H1 (cell line): ENCODE results near the gene CST6. TPM values are rescaled to one million over a fixed set of nuclear protein-coding genes. Genes with fewer than 3 reads are reported as not detected.

Source experiments
- CTCF ChIA-PET: fragments of 300-600 bp; sonication (Branson Sonifier 250); formaldehyde crosslinking; loops from one replicate; lab custom pipeline; 2021; ENCODE audit not compliant: partially characterized antibody; lab: Charles Lee
- POLR2A ChIA-PET: fragments of 300-600 bp; sonication (Branson Sonifier 250); formaldehyde crosslinking; loops from one replicate; lab custom pipeline; 2021; ENCODE audit warnings: inconsistent platforms; ENCODE audit not compliant: partially characterized antibody; lab: Charles Lee
- DNase-seq, 2 experiments: peaks; one replicate each; pipeline versions ENCODE4 v3.0.0 to v3.0.0-alpha.2; 2010 to 2022; ENCODE audit warnings: low spot score in 2 of 2, low read depth in 1 of 2, mixed read lengths in 1 of 2
- FAIRE-seq: peaks from 2 replicates; lab custom pipeline; 2011; peaks lifted over from hg19 to GRCh38; lab: Jason Lieb, UNC
- H2AFZ ChIP-seq: 2 replicates; pipeline ENCODE4 v1.8.1; 2012; ENCODE audit warnings: low read length, inconsistent platforms
- H2AK5ac ChIP-seq: 2 replicates; pipeline ENCODE4 v1.6.1; 2013; ENCODE audit warnings: low read depth, low read length
- H2BK120ac ChIP-seq: replicated peaks from 2 replicates; pipeline ENCODE3; 2013; ENCODE audit warnings: low read depth, low read length, inconsistent platforms
- H2BK12ac ChIP-seq: 2 replicates; pipeline ENCODE4 v1.6.1; 2013; ENCODE audit warnings: low read depth, low read length
- H2BK15ac ChIP-seq: 2 replicates; pipeline ENCODE4 v1.6.1; 2013; ENCODE audit warnings: low read length
- H2BK20ac ChIP-seq: 2 replicates; pipeline ENCODE4 v1.6.1; 2013; ENCODE audit warnings: low read length
- H2BK5ac ChIP-seq: 2 replicates; pipeline ENCODE4 v1.6.1; 2013; ENCODE audit warnings: low read depth, low read length
- H3K14ac ChIP-seq: 2 replicates; pipeline ENCODE4 v1.6.1; 2013; ENCODE audit warnings: inconsistent platforms; ENCODE audit not compliant: insufficient read length
- H3K18ac ChIP-seq: 2 replicates; pipeline ENCODE4 v1.6.1; 2013; ENCODE audit warnings: low read length; ENCODE audit errors: extremely low read depth
- H3K23ac ChIP-seq: 2 replicates; pipeline ENCODE4 v1.6.1; 2013; ENCODE audit warnings: inconsistent platforms; ENCODE audit not compliant: insufficient read length
- H3K23me2 ChIP-seq: 2 replicates; pipeline ENCODE4 v1.6.1; 2013; ENCODE audit warnings: low read depth, low read length
- H3K27ac ChIP-seq: 2 replicates; pipeline ENCODE4 v1.6.1; 2011; ENCODE audit warnings: low read depth, low read length, inconsistent platforms
- H3K27me3 ChIP-seq, 4 experiments: replicated peaks in 1 of 4; 1 replicate in 1 of 4; 2 replicates in 3 of 4; pipeline versions ENCODE4 v1.6.1 to v1.8.1; 2011 to 2013; ENCODE audit warnings: low read length in 3 of 4, mild to moderate bottlenecking in 3 of 4, inconsistent platforms in 2 of 4, mixed read lengths in 2 of 4, moderate library complexity in 1 of 4; ENCODE audit not compliant: control insufficient read depth in 3 of 4, insufficient read depth in 3 of 4; ENCODE audit errors: extremely low read depth in 1 of 4
- H3K36me3 ChIP-seq, 4 experiments: 2 replicates each; pipeline versions ENCODE4 v1.6.1 to v1.8.1; 2011 to 2013; ENCODE audit warnings: mild to moderate bottlenecking in 4 of 4, low read length in 3 of 4, moderate library complexity in 2 of 4, control low read depth in 1 of 4, inconsistent platforms in 1 of 4; ENCODE audit not compliant: insufficient read depth in 4 of 4, control insufficient read depth in 2 of 4
- H3K4ac ChIP-seq: replicated peaks from 2 replicates; pipeline ENCODE3; 2013; ENCODE audit warnings: low read length, low read depth, mixed read lengths, inconsistent platforms; ENCODE audit not compliant: insufficient read length
- H3K4me1 ChIP-seq, 4 experiments: replicated peaks in 1 of 4; 1 replicate in 1 of 4; 2 replicates in 3 of 4; pipeline versions ENCODE4 v1.6.1 to v1.8.1; 2011 to 2013; ENCODE audit warnings: low read length in 3 of 4, inconsistent platforms in 2 of 4, mixed read lengths in 1 of 4; ENCODE audit not compliant: insufficient read depth in 4 of 4, control insufficient read depth in 3 of 4
- H3K4me2 ChIP-seq, 2 experiments: 2 replicates each; pipeline versions ENCODE4 v1.6.1 to v1.8.1; 2011 to 2013; ENCODE audit warnings: low read depth in 2 of 2, low read length in 2 of 2, control low read depth in 1 of 2, inconsistent platforms in 1 of 2, mild to moderate bottlenecking in 1 of 2; ENCODE audit not compliant: insufficient read depth in 1 of 2
- H3K4me3 ChIP-seq, 4 experiments: fragments of 200-600, 300-600 bp in 1 of 4; sonication (generic), shearing (Covaris generic), sonication (Bioruptor Twin) in 1 of 4; 2 replicates each; pipeline versions ENCODE4 v1.5.1 to v1.8.1; 2011 to 2016; ENCODE audit warnings: low read length in 4 of 4, low read depth in 3 of 4, control low read depth in 2 of 4, inconsistent platforms in 2 of 4, mild to moderate bottlenecking in 2 of 4, mixed read lengths in 1 of 4, moderate library complexity in 1 of 4; ENCODE audit not compliant: insufficient read depth in 2 of 4; ENCODE audit errors: extremely low read depth in 1 of 4
- H3K56ac ChIP-seq: replicated peaks from 2 replicates; pipeline ENCODE3; 2013; ENCODE audit warnings: low read depth, mild to moderate bottlenecking, mixed read lengths, low read length, inconsistent platforms; ENCODE audit not compliant: insufficient read length
- H3K79me1 ChIP-seq: 2 replicates; pipeline ENCODE4 v1.6.1; 2013; ENCODE audit warnings: low read depth, low read length, control low read depth
- H3K79me2 ChIP-seq, 2 experiments: 2 replicates each; pipeline versions ENCODE4 v1.6.1 to v1.8.1; 2012 to 2013; ENCODE audit warnings: low read length in 2 of 2, mild to moderate bottlenecking in 2 of 2, inconsistent platforms in 1 of 2; ENCODE audit not compliant: insufficient read depth in 2 of 2, control insufficient read depth in 1 of 2
- H3K9ac ChIP-seq, 4 experiments: replicated peaks in 1 of 4; 1 replicate in 1 of 4; 2 replicates in 3 of 4; pipeline versions ENCODE4 v1.6.1 to v1.8.1; 2011 to 2013; ENCODE audit warnings: low read depth in 3 of 4, low read length in 3 of 4, control low read depth in 2 of 4, mild to moderate bottlenecking in 2 of 4, moderate library complexity in 2 of 4, inconsistent platforms in 1 of 4; ENCODE audit errors: extremely low read depth in 1 of 4
- H3K9me3 ChIP-seq, 2 experiments: 2 replicates each; pipeline versions ENCODE4 v1.6.1 to v1.8.1; 2012 to 2013; ENCODE audit warnings: mild to moderate bottlenecking in 2 of 2, moderate library complexity in 2 of 2, control low read depth in 1 of 2, inconsistent platforms in 1 of 2, low read depth in 1 of 2, low read length in 1 of 2, mixed read lengths in 1 of 2; ENCODE audit not compliant: insufficient read depth in 2 of 2
- H4K20me1 ChIP-seq, 2 experiments: replicated peaks in 1 of 2; 2 replicates each; pipeline versions ENCODE3 to v1.8.1; 2011 to 2013; ENCODE audit warnings: inconsistent platforms in 2 of 2, low read length in 2 of 2, mild to moderate bottlenecking in 1 of 2; ENCODE audit not compliant: insufficient read depth in 2 of 2, control insufficient read depth in 1 of 2
- H4K5ac ChIP-seq: 2 replicates; pipeline ENCODE4 v1.6.1; 2013; ENCODE audit warnings: low read length, low read depth, mixed read lengths, inconsistent platforms; ENCODE audit not compliant: insufficient read length
- H4K8ac ChIP-seq: 2 replicates; pipeline ENCODE4 v1.8.0; 2013; ENCODE audit warnings: mild to moderate bottlenecking, moderate library complexity, low read length, inconsistent platforms; ENCODE audit not compliant: insufficient read depth; ENCODE audit errors: extremely low read depth
- H4K91ac ChIP-seq: replicated peaks from 2 replicates; pipeline ENCODE3; 2013; ENCODE audit warnings: low read length, mixed read lengths, inconsistent platforms; ENCODE audit not compliant: insufficient read length
- CBX8 ChIP-seq: fragments of 300-800, 300-1000 bp; sonication (generic); IDR thresholded peaks from 2 replicates; pipeline ENCODE4 v1.7.1; 2016; ENCODE audit warnings: low read depth, low read length, borderline replicate concordance
- EGR1 ChIP-seq: IDR thresholded peaks from 2 replicates; pipeline ENCODE4 v1.6.1; 2011; ENCODE audit warnings: low read depth, low read length, borderline replicate concordance
- EP300 ChIP-seq, 2 experiments: IDR thresholded peaks; 1 replicate in 1 of 2; 2 replicates in 1 of 2; pipeline ENCODE4 v1.6.1; 2011 to 2012; ENCODE audit warnings: low read depth in 2 of 2, low read length in 2 of 2, mild to moderate bottlenecking in 2 of 2, borderline replicate concordance in 1 of 2, inconsistent platforms in 1 of 2, moderate library complexity in 1 of 2
- FOSL1 ChIP-seq: IDR thresholded peaks from 2 replicates; pipeline ENCODE4 v1.6.1; 2011; ENCODE audit warnings: mild to moderate bottlenecking, low read depth, low read length, moderate library complexity; ENCODE audit not compliant: insufficient read depth
- HDAC6 ChIP-seq: IDR thresholded peaks from one replicate; pipeline ENCODE4 v1.7.1; 2012; ENCODE audit warnings: low read depth, mild to moderate bottlenecking, inconsistent platforms, low read length, moderate library complexity
- MAFK ChIP-seq: IDR thresholded peaks from 2 replicates; pipeline ENCODE4 v1.6.1; 2012; ENCODE audit warnings: low read depth, mild to moderate bottlenecking, improper control_type of control experiment, low read length
- NANOG ChIP-seq: IDR thresholded peaks from 2 replicates; pipeline ENCODE4 v1.6.1; 2011; ENCODE audit warnings: low read length, low read depth, mild to moderate bottlenecking, inconsistent platforms; ENCODE audit not compliant: insufficient read depth, poor library complexity, severe bottlenecking
- RFX5 ChIP-seq: IDR thresholded peaks from 2 replicates; pipeline ENCODE4 v1.6.1; 2011; ENCODE audit warnings: low read depth, low read length, improper control_type of control experiment, borderline replicate concordance
- SIRT6 ChIP-seq: IDR thresholded peaks from one replicate; pipeline ENCODE4 v1.7.1; 2012; ENCODE audit warnings: low read length, inconsistent platforms
- WGBS, 2 experiments: shearing (Covaris generic) in 1 of 2; methylation state at CpG; one replicate each; pipeline versions ENCODE4 v1.1.6 to v1.1.7; 2013 to 2015; ENCODE audit warnings: low lambda C conversion rate in 2 of 2, mixed read lengths in 2 of 2, inconsistent platforms in 1 of 2, low coverage in 1 of 2, missing lambda C conversion rate in 1 of 2; ENCODE audit not compliant: insufficient replicate concordance in 2 of 2, insufficient coverage in 1 of 2, insufficient read length in 1 of 2; ENCODE audit errors: extremely low coverage in 1 of 2, missing lambda C conversion rate in 1 of 2; 5-methylcytosine and 5-hydroxymethylcytosine counted together
- polyA plus RNA-seq, 7 experiments: library from polyadenylated mRNA; depleted of rRNA in 3 of 7; stranded (reverse) in 5 of 7; unstranded in 2 of 7; fragments of >200 nt in 5 of 7; fragments of 200-250 nt in 2 of 7; gene quantifications; 1 replicate in 5 of 7; 2 replicates in 1 of 7; 4 replicates in 1 of 7; pipeline versions ENCODE4 v1.2.1 to v1.2.3, GENCODE V29; 2011 to 2013; ENCODE audit warnings: missing spikeins in 2 of 7, mixed read lengths in 2 of 7
- total RNA-seq: library from RNA; stranded (reverse); fragmentation: NEBNext Ultra II Directional; extraction: Animal tissue kit (Norgen Biotek cat#: 25700); gene quantifications from 2 replicates; pipeline ENCODE4 v1.2.1, GENCODE V29; 2021
- TF ChIP-seq, protein P1 (sequence below): IDR thresholded peaks from 2 replicates; pipeline ENCODE4 v1.6.1; 2012; ENCODE audit warnings: inconsistent platforms
- TF ChIP-seq, protein P2 (sequence below): IDR thresholded peaks from 2 replicates; pipeline ENCODE4 v1.6.1; 2011; ENCODE audit warnings: low read depth, mild to moderate bottlenecking, low read length; ENCODE audit not compliant: insufficient read depth

Gene CST6
- total and polyA plus RNA-seq, 2 of the 8 experiments (the other 6 are each of a cell fraction or from before 2014, with no cell fraction given), result 1.6 to 7.6 TPM

DNA sequence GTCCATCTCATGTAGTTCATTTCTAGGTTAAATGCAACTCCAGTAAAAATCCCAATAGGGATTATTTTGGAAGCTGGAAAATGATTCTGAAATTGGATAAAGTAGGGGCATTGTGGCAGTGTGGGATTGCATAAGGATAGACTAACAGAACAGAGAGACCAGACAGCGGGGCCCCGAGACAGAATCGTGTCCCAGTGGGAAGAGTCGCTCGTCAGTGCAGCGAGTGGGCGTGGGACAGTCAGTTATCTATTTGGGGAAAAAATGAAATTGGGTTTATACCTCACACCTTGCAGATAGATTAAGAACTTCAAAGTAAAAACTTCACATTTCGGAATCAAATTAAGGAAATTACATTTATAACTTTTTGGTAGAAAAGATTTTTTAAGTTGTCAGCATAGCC lies 39.7 kb upstream of the CST6 start:
- Histone ChIP-seq H3K79me2 (no peaks in the 10 kb centered on the region), H4K20me1 (no peaks in the 10 kb centered on the region), H3K23me2 (no peaks in the 10 kb centered on the region), H3K4me3 (no peak overlapping the region), H3K79me1 (no peaks in the 10 kb centered on the region), H2BK12ac (no peak overlapping the region), H2BK120ac (no peak overlapping the region), H3K9me3 (no peaks in the 10 kb centered on the region), H3K9ac (no peak overlapping the region), H3K27me3 (no peaks in the 10 kb centered on the region), H3K14ac (no peak overlapping the region), H3K18ac (no peak overlapping the region), H2BK20ac (no peak overlapping the region), H2AK5ac (no peak overlapping the region), H3K4ac (no peak overlapping the region), H2BK15ac (no peak overlapping the region), H3K4me2 (no peak overlapping the region), H3K4me1 (no peaks in the 10 kb centered on the region)
- CTCF ChIA-PET, result interaction anchor here (1.2 to 2.2 kb wide), 3 partner anchors 20 to 87 kb away, joined by 3 to 6 read pairs (median 4); partner anchors contain the start of gene CCDC85B
- 95% methylated on average over 8 of the region's 8 CpGs; no CpG with 5 or more reads in 1 of the 2 experiments for WGBS, 2 experiments
- DNase-seq, result no peak
- FAIRE-seq, result no peak
- POLR2A ChIA-PET, result interaction anchor here (0.9 to 1.6 kb wide), 2 partner anchors 20 to 81 kb away, joined by 3 to 5 read pairs; partner anchors contain the start of gene CCDC85B
- TF ChIP-seq, protein P1, sequence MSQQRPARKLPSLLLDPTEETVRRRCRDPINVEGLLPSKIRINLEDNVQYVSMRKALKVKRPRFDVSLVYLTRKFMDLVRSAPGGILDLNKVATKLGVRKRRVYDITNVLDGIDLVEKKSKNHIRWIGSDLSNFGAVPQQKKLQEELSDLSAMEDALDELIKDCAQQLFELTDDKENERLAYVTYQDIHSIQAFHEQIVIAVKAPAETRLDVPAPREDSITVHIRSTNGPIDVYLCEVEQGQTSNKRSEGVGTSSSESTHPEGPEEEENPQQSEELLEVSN, result no peak
- no peak for TF ChIP-seq RFX5
- TF ChIP-seq, protein P2, sequence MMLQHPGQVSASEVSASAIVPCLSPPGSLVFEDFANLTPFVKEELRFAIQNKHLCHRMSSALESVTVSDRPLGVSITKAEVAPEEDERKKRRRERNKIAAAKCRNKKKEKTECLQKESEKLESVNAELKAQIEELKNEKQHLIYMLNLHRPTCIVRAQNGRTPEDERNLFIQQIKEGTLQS, result no peak
- TF ChIP-seq FOSL1, result no peak
- no peak for TF ChIP-seq MAFK
- no peak for TF ChIP-seq NANOG
- no peak for TF ChIP-seq CBX8
- TF ChIP-seq SIRT6, result no peak
- no peak for TF ChIP-seq EP300 (IDR thresholded peaks at IDR 0.05; ENCODE audit: borderline replicate concordance in 1 of 2, low read depth in 2 of 2, low read length in 2 of 2)
- no peak for TF ChIP-seq HDAC6
- TF ChIP-seq EGR1, result no peak
- TF ChIP-seq, all 59 proteins: peak for 0
- Histone ChIP-seq H3K56ac (no peak overlapping the region), H4K5ac (no peak overlapping the region), H3K27ac (no peak overlapping the region), H2AFZ (no peak overlapping the region), H3K23ac (no peak overlapping the region), H3K36me3 (peaks cover 5 to 23% (median 21%) of the 10 kb centered on the region in 4 experiments; a peak in 6 of 8 replicates), H4K8ac (no peak overlapping the region), H2BK5ac (no peak overlapping the region), H4K91ac (no peak overlapping the region)
